Inflammatory macrophage treated with lipopolysaccharide for 4 hours (primary cell): ENCODE measurements around the gene ZNF184.
"Not testable (repeated sequence)": the region's sequence is repeated elsewhere in the genome, so short reads cannot be mapped to it uniquely, and the experiment has no call there.

Source experiments
- DNase-seq: peaks from one replicate; pipeline ENCODE4 v3.0.0-alpha.2; 2020

The ZNF184 gene

GRCh38 chr6:27478706-27479318 lies 5.9 kb upstream of the ZNF184 start:
- peak; percentile 96 for DNase-seq

- DNase-seq, result no peak
Measured at GRCh38 chr6:27478141-27478705, 5.3 kb upstream of the ZNF184 start.

- DNase-seq, result no peak
Measured at GRCh38 chr6:27477318-27478013, 4.6 kb upstream of the ZNF184 start.

- DNase-seq, result no peak
Measured at GRCh38 chr6:27476090-27476489, 3.2 kb upstream of the ZNF184 start.

GRCh38 chr6:27474672-27475071 lies 1.8 kb upstream of the ZNF184 start:
- no peak for DNase-seq

GRCh38 chr6:27474172-27474465 lies 1.2 kb upstream of the ZNF184 start:
- no peak for DNase-seq

GRCh38 chr6:27472182-27472616 lies 706 bp downstream of the ZNF184 start:
- peak; percentile 42 for DNase-seq

- DNase-seq, result no peak
Measured at GRCh38 chr6:27471365-27472115, 1.4 kb downstream of the ZNF184 start.

GRCh38 chr6:27470023-27470422 lies 2.9 kb downstream of the ZNF184 start:
- DNase-seq, result no peak

GRCh38 chr6:27468334-27468733 lies 4.6 kb downstream of the ZNF184 start:
- no peak for DNase-seq

- no peak for DNase-seq
Measured at GRCh38 chr6:27452496-27452897, 20.4 kb downstream of the ZNF184 start.

- DNase-seq, result no peak
Measured at GRCh38 chr6:27451660-27452390, 21.1 kb downstream of the ZNF184 start.

- no peak for DNase-seq
Measured at GRCh38 chr6:27448456-27448855, 24.4 kb downstream of the ZNF184 start.

- no peak for DNase-seq
Measured at GRCh38 chr6:27442932-27443331, 30.0 kb downstream of the ZNF184 start.

- no peak for DNase-seq
Measured at GRCh38 chr6:27441001-27441400, 31.9 kb downstream of the ZNF184 start.

- DNase-seq, result no peak
Measured at GRCh38 chr6:27439371-27439770, 33.5 kb downstream of the ZNF184 start.

GRCh38 chr6:27433714-27434113 lies 39.2 kb downstream of the ZNF184 start:
- no peak for DNase-seq

- DNase-seq, result no peak
Measured at GRCh38 chr6:27428966-27429365, 43.9 kb downstream of the ZNF184 start.

GRCh38 chr6:27428502-27428901 lies 44.4 kb downstream of the ZNF184 start:
- DNase-seq, result no peak

- DNase-seq, result no peak
Measured at GRCh38 chr6:27426045-27426620, 46.8 kb downstream of the ZNF184 start.

- DNase-seq, result not testable (repeated sequence)
Measured at GRCh38 chr6:27424851-27425250, 48.1 kb downstream of the ZNF184 start.

GRCh38 chr6:27422651-27423332 lies 50.1 kb downstream of the ZNF184 start:
- DNase-seq, result no peak
